Peyer's patch (tissue), 4 donors: Measurements from ENCODE around the gene RLN3.

Source experiments
- CTCF ChIP-seq, 6 experiments: fragments of 450-650 bp in 4 of 6; fragments of 200-600 bp in 2 of 6; sonication (generic) in 1 of 6; IDR thresholded peaks; one replicate each; pipeline ENCODE4 v1.5.1; 2017 to 2019; ENCODE audit warnings: antibody characterized with exemption in 6 of 6, mild to moderate bottlenecking in 3 of 6, moderate library complexity in 1 of 6
- POLR2A ChIP-seq, 2 donors: fragments of 450-650 bp; IDR thresholded peaks; one replicate each; pipeline ENCODE4 v1.5.1; 2017; ENCODE audit warnings: antibody characterized with exemption in 2 of 2, mild to moderate bottlenecking in 2 of 2, moderate library complexity in 2 of 2

GRCh38 chr19:13984875-13985741 is 42.8 kb upstream of the RLN3 start:
- TF ChIP-seq POLR2A (IDR thresholded peaks at IDR 0.05): no peak
- TF ChIP-seq CTCF (IDR thresholded peaks at IDR 0.05): no peak
